ENCODE results near the gene RAB31.
"Not testable (repeated sequence)": the region's sequence is repeated elsewhere in the genome, so short reads cannot be mapped to it uniquely, and the experiment has no call there.

RAB31 gene

GRCh38 chr18:9751371-9752031 is 43.4 kb downstream of the RAB31 start:
- intact Hi-C loops (cut with DNase I), result no loop called here

GRCh38 chr18:9753846-9754245 is 45.7 kb downstream of the RAB31 start:
- no peak for DNase-seq
- intact Hi-C loops (cut with DNase I), result no loop called here

More at GRCh38 chr18:9751371-9752031, 43.4 kb downstream of the RAB31 start:
- DNase-seq, result no peak

- intact Hi-C loops (cut with DNase I), result no loop called here
- DNase-seq, result no peak
Measured at GRCh38 chr18:9755110-9755509, 47.0 kb downstream of the RAB31 start.

GRCh38 chr18:9755615-9756014 is 47.5 kb downstream of the RAB31 start:
- DNase-seq, result no peak
- intact Hi-C loops (cut with DNase I), result no loop called here

GRCh38 chr18:9756271-9756932 is 48.3 kb downstream of the RAB31 start:
- intact Hi-C loops (cut with DNase I), result no loop called here
- DNase-seq, result no peak

GRCh38 chr18:9756933-9757470 is 48.9 kb downstream of the RAB31 start:
- intact Hi-C loops (cut with DNase I), result no loop called here
- no peak for DNase-seq

- intact Hi-C loops (cut with DNase I), result no loop called here
- no peak for DNase-seq
Measured at GRCh38 chr18:9757827-9758621, 49.9 kb downstream of the RAB31 start.

- no peak for DNase-seq
- intact Hi-C loops (cut with DNase I), result no loop called here
Measured at GRCh38 chr18:9758624-9759075, 50.5 kb downstream of the RAB31 start.

GRCh38 chr18:9760641-9761040 is 52.5 kb downstream of the RAB31 start:
- no peak for DNase-seq
- intact Hi-C loops (cut with DNase I), result loop anchor here (10.0 kb wide), 1 partner anchor 46 kb away; no protein-coding TSS in a partner anchor

- peak in 1 of 10 donors; percentile 43 for DNase-seq
- intact Hi-C loops (cut with DNase I), result loop anchor here (10.0 kb wide), 1 partner anchor 48 kb away; no protein-coding TSS in a partner anchor
Measured at GRCh38 chr18:9762526-9762925, 54.4 kb downstream of the RAB31 start.

- intact Hi-C loops (cut with DNase I), result loop anchor here (10.0 kb wide), 1 partner anchor 48 kb away; no protein-coding TSS in a partner anchor
- no peak for DNase-seq
Measured at GRCh38 chr18:9763157-9763556, 55.1 kb downstream of the RAB31 start.

GRCh38 chr18:9764011-9764481 is 55.9 kb downstream of the RAB31 start:
- intact Hi-C loops (cut with DNase I), result loop anchor here (10.0 kb wide), 1 partner anchor 49 kb away; no protein-coding TSS in a partner anchor
- DNase-seq, result no peak

GRCh38 chr18:9765501-9765900 is 57.4 kb downstream of the RAB31 start:
- intact Hi-C loops (cut with DNase I), result loop anchor here (10.0 kb wide), 1 partner anchor 51 kb away; no protein-coding TSS in a partner anchor
- DNase-seq, result no peak

GRCh38 chr18:9766076-9766481 is 58.0 kb downstream of the RAB31 start:
- peak in 2 of 10 donors; percentile 63 to 79 for DNase-seq
- intact Hi-C loops (cut with DNase I), result loop anchor here (10.0 kb wide), 1 partner anchor 51 kb away; no protein-coding TSS in a partner anchor

GRCh38 chr18:9766740-9767139 is 58.6 kb downstream of the RAB31 start:
- no peak for DNase-seq
- intact Hi-C loops (cut with DNase I), result loop anchor here (10.0 kb wide), 1 partner anchor 52 kb away; no protein-coding TSS in a partner anchor

- DNase-seq, result not testable (repeated sequence)
- intact Hi-C loops (cut with DNase I), result loop anchor here (10.0 kb wide), 1 partner anchor 53 kb away; no protein-coding TSS in a partner anchor
Measured at GRCh38 chr18:9768071-9768691, 60.1 kb downstream of the RAB31 start.

GRCh38 chr18:9770111-9770510 is 62.0 kb downstream of the RAB31 start:
- intact Hi-C loops (cut with DNase I); DNase-seq: not testable (repeated sequence)

- peak; percentile 58 to 97 (median 86) for DNase-seq
Measured at GRCh38 chr18:9771261-9771976, 63.3 kb downstream of the RAB31 start.

More at GRCh38 chr18:9771261-9771976, 63.3 kb downstream of the RAB31 start:
- intact Hi-C loops (cut with DNase I), result no loop called here
